DMS153 treated with DMSO at 0.1 percent for 48 hours (cell line): Measurements from ENCODE around the gene CRB2.
A peak's percentile ranks its signal among the peaks of the same experiment; 100 is the strongest.

Experiments
- DNase-seq: peaks from one replicate; lab custom pipeline; 2025; ENCODE audit not compliant: unreplicated experiment; lab: John Stamatoyannopoulos, UW

CRB2 gene

DNA sequence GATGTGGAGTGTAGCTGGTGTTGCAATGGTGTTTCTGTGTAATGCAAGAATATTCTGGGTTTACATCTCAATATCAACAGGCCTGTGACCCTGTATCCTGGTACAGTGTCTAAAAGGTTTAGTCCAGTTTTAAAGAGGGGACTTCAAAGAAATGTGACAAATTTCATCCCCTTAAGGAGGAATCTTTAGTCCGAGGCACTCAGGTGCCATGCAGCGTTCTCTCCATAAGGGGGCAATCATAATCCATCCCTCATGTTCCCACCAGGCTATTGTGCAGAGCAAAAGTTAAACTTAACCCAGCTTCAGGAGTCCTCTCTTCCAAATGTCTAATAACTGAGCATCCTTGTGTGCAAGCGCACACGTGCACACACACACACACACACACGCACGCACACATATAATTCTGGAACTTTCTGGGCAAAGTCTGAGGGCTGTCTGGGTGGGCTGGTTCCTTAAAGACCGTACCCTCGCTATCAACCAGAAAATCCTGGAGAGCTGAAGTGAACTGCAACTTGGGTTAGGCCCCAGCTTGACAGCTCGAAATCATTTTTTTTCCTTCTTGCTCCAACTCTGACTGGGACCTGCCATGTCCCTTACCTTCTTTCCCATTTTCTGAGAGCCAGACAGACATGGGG is 46.0 kb downstream of the CRB2 start:
- peak; percentile 10 for DNase-seq

GRCh38 chr9:123402981-123403509 is 47.0 kb downstream of the CRB2 start:
- no peak for DNase-seq

GRCh38 chr9:123406016-123406415 is 50.0 kb downstream of the CRB2 start:
- no peak for DNase-seq

- peak; percentile 25 for DNase-seq
These were observed 50.8 kb downstream of the CRB2 start for GRCh38 chr9:123406691-123407216.

- no peak for DNase-seq
These were observed 51.3 kb downstream of the CRB2 start for GRCh38 chr9:123407217-123407851.

GRCh38 chr9:123408313-123409262 is 52.6 kb downstream of the CRB2 start:
- DNase-seq, result no peak

DNA sequence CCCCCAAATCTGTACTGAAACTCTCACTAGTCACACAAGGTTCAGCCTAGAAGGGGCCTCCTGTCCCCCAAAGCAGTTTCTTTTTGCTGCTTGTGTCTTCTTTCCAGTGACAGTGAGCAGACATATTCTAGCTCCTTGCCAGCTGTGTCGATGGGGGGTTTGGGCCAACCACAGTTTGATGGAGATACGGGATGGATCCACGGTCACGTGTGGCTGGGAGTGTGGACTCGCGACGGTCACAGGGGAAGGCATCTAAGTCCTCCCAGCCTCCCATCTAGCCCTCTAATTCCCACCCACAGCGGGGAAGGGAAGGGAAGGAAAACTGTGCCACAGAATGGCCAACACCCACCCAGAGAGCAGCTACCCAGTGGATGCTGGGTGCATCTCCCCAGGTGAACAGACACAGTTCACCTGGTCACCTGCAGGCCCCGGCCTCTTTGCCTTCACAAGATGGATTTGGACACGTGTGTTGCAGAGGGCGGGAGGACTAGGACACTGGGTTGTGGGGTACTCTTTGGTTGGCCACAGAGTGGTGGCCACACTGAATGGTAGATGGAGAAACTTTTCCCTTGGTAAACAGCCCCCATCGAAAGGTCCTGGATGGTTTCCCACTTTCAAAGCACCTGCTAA is 54.4 kb downstream of the CRB2 start:
- no peak for DNase-seq

GRCh38 chr9:123411191-123411590 is 55.2 kb downstream of the CRB2 start:
- DNase-seq, result no peak

DNA sequence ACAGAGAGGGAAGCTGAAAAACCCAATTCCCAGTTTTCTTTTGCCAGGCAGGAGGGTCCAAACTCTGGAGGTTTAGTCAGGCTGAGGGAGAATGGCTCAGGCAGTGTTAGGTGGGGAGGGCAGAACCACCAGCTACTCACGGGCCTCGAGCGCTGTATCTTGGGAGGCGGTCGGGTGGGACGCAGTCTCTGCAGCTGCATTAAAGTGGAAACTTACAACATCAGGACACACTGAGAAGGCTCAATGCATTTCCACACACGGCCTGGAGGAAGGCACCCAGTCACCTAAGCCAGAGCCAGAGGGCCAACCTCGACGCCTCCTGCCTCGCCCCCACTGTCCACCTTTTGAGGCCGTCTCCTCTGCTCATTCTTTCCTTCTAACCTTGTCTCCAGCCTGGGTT is 55.6 kb downstream of the CRB2 start:
- no peak for DNase-seq

- no peak for DNase-seq
These were observed 56.3 kb downstream of the CRB2 start for GRCh38 chr9:123412171-123412820.

DNA sequence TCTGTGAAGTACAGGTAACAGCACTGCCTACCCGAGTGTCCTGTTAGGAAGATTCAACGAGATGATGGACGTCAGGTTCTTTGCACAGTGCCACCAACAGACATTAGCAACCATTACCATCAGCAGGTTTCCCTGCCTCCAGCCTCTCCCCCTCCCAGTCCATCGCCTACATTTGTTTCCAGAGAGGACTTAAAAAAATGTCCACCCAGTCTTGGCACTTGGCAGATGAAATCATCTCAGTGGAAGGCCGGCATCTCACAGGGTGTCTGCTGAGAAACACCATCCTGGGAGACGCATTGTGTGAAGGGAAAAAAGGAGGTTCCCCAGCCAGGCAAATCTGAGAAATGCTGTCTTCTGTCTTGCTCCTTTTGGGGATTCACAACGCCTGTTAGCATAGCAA is 58.2 kb downstream of the CRB2 start:
- no peak for DNase-seq

DNA sequence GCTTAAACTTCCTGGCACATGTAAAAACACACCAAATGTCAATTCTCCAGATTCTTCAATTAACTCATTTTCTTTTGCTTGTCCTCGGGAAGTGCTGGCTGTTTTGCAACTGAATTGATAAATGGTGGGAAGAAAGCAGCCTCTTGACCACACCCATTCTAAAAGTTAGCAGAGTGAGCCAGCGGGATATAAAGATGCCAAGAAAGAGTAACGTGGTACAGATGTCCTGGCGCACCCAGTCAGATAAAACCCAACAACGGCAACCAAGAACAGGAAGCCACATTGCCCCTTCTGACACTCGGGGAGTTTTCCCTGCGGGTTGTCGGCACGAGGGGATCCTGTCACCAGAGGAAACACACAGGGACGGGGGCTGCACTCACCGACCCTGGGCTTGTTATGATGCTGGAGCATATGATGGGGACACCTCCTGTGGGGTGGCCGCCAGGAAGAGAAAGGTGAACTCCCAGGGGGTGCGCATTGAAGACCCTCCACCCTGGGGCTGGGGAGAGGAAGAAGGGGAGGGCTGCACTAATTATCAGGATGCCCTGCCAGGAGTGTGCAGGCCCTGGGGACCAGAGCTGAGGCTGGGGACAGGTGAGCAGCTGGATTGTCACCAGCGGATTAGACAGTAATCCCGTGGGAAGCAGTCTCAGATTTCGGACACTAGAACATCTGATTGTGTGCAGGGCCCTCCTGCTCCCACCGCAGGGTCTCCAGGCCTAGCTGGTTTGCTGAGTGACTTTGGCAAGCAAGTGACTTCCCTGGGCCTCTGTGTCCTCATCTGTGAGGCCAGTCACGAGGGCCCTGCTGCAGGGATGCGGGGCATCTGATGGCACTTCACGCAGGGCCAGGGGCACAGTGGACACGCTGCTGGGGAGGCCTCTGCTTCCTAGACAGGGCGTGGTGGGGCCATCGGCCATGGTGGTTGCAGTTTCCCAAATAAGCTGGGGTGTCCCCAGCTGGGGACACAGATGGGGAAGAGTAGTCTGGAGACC is 59.2 kb downstream of the CRB2 start:
- no peak for DNase-seq

GRCh38 chr9:123416176-123416575 is 60.2 kb downstream of the CRB2 start:
- no peak for DNase-seq

DNA sequence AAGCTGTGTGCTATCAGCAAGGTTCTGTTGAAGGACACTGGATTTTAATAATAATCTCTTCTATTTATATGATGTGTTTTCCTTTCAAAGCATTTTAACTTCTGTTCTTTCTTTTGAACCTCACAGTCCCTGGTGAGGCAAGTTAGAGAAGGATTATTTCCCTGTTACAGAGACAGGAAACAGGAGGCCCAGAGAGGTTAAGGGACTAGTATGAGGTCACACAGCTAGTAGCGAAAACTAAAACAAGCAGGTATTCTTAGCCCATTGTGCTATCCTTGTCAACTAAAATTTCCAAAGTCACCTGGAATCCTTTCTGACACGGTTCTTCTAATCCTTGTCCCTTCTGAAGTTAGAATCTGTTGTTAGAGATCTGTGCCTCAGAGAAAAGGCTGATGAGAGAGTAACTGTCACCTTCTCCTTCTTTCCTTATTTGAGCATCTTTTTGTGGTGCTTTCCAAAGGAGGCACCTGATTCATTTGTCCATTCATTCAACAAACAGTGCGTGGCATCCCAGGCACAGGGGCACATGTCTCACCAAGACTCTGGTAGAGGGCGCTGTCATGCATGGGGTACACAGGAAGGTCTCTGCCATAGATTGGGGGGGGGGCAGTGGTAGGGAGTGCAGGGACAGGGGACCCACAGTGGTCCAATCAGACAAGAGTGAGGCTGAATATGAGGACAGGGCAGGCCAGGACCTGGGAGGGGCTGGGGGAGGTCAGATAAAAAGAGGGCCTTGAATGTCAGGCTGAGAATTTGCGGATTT is 61.5 kb downstream of the CRB2 start:
- DNase-seq, result no peak

DNA sequence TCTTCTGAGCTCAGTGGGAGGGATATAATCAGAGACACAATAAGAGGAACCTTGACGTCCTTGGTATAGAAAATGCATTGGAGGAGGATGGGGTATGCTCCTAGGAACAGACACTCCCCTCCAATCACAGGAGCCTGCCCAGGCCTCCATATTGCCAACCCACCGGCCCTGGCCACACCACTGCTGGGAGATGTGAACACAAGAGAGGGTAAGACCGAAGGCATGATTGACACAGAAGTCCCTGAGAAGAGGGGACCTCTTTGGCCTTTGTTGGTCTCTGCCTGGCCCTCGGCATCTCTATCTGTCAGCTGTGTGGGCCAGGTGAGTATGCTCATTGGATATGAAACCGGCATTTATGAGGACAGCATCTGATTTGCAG is 62.0 kb downstream of the CRB2 start:
- DNase-seq, result no peak

DNA sequence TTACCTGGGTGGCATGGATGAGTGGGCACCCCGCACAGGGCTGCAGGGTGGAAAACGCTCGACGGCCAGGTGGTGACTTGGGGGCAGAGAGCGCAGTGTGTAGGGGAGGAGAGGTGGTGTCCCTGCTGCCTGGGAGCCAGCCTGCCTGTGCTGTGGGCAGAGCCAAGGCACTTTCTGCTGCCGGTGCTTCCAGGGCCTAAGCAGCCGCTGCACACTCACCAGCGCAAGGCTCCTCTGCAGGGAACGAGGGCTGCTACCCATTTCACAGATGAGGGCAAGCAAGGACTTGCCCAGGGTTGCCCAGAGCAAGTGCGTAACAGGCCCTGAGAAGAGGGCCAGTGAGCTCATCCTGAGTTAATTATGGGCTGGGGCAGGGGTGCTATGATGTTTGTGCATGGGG is 62.5 kb downstream of the CRB2 start:
- no peak for DNase-seq

DNA sequence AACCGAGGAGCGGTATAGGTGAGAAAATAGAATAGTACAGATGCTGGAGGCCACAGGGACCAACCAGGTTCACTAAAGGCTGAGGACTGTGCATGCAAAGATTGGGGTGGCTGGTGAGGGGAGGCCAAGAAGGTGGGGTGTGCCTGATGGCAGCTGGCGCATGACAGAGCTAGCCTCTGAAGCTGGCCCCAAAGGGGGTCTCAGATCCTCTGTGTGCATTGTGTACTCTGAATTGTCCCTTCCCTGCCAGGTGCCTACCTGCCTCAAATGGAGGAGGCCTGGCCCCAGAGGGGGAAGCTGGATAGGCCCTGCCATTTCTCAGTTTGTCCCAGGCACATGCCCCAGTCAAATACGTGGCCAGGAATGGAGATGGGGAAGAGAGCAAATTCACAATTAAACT is 63.1 kb downstream of the CRB2 start:
- no peak for DNase-seq

DNA sequence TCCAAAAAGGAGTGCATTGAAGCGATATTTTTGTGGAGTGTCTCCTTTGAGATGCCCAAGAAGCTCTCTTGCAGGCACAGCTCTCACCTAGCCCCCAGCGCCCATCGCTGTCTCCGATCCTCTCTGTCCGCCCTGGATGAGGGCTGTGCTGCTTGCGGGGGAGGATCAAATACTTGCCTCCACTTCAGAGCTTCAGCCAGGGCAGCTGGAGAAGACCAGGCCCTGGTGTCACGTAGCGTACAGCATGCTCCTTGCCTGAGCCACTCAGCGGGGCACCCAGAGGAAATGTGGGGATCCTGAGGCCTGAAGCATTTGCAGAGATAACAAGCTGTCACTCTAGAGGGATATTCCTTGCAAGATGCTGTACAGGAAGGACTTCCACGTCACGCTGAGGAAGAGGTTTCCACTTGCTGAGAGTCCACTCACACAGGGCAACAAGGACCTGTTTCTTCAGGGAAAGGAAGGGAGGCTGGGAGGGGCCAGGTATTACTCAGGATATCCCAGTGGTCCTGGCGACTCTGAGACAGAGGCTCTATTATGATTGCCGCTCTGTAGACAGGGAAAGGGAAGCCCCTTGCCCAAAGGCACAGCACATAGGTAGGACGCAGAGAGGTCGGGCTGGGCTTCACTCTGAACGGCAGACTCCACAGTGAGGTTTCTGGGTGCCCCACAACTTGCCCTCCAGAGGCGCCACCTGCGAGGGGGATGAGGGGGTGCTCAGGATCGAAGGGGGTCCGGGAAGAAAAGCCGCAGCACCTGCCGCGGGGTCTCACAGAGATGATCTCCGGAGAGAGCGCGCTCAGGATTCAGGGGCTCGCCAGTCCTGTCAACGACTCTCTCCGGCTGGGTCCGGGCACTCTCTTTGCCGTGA is 64.0 kb downstream of the CRB2 start:
- no peak for DNase-seq
